K562 (cell line): ENCODE measurements around the gene EFNA5. TPM values are rescaled to one million over a fixed set of nuclear protein-coding genes. Genes with fewer than 3 reads are reported as not detected.

Experiments used
- ATAC-seq: fragments of 200-7000 bp; cut with Tn5 transposase; 3 replicates; pipeline ENCODE4 v1.9.1; 2020; ENCODE audit warnings: moderate library complexity
- BruUV-seq: library from RNA; stranded (reverse); fragments of 400-500 nt; replicated peaks from 2 replicates; lab custom pipeline; 2021; lab: Mats Ljungman, UMichigan
- CTCF ChIA-PET: fragments of 300-600 bp; formaldehyde crosslinking; extraction: SDS; loops from one replicate; lab custom pipeline; 2021; ENCODE audit warnings: low intra/inter-chr PET ratio; lab: Yijun Ruan, JAX
- POLR2A ChIA-PET: fragments of 300-600, 350-650 bp; sonication (Branson Sonifier 250); formaldehyde crosslinking; extraction: SDS; loops from one replicate; lab custom pipeline; 2021; ENCODE audit warnings: antibody characterized with exemption, inconsistent platforms; lab: Yijun Ruan, JAX
- DNase-seq, 4 experiments: peaks; one replicate each; pipeline versions ENCODE4 v3.0.0 to v3.0.0-alpha.2; 2011 to 2018; ENCODE audit warnings: low spot score in 3 of 4, mixed read lengths in 3 of 4; ENCODE audit errors: extremely low read depth in 1 of 4
- FAIRE-seq: peaks from 2 replicates; lab custom pipeline; 2011; peaks lifted over from hg19 to GRCh38; lab: Jason Lieb, UNC
- H2AFZ ChIP-seq: 2 replicates; pipeline ENCODE4 v1.6.0; 2011; ENCODE audit warnings: low read depth, low read length, control low read depth, inconsistent platforms
- H3K27ac ChIP-seq: fragments of 200-600 bp; 3 replicates; pipeline ENCODE4 v1.8.0; 2011; ENCODE audit warnings: low read depth, mild to moderate bottlenecking, control low read depth, inconsistent platforms, low read length, moderate library complexity, mixed read lengths; ENCODE audit errors: extremely low read depth
- H3K27me3 ChIP-seq, 2 experiments: fragments of 300-600 bp in 1 of 2; 2 replicates in 1 of 2; 3 replicates in 1 of 2; pipeline versions ENCODE4 v1.6.0 to v1.8.0; 2011; ENCODE audit warnings: inconsistent platforms in 2 of 2, low read length in 2 of 2, mild to moderate bottlenecking in 1 of 2, mixed read lengths in 1 of 2, moderate library complexity in 1 of 2; ENCODE audit not compliant: control insufficient read depth in 2 of 2, insufficient read depth in 2 of 2
- H3K36me3 ChIP-seq: fragments of 300-600 bp; 3 replicates; pipeline ENCODE4 v1.8.0; 2011; ENCODE audit warnings: mild to moderate bottlenecking, low read length, inconsistent platforms; ENCODE audit not compliant: control insufficient read depth, insufficient read depth
- H3K4me1 ChIP-seq, 2 experiments: fragments of 200-600 bp in 1 of 2; replicated peaks in 1 of 2; 2 replicates in 1 of 2; 3 replicates in 1 of 2; pipeline versions ENCODE4 v1.5.1 to v1.8.0; 2011; ENCODE audit warnings: inconsistent platforms in 2 of 2, low read length in 2 of 2, mild to moderate bottlenecking in 1 of 2, mixed read lengths in 1 of 2, moderate library complexity in 1 of 2; ENCODE audit not compliant: control insufficient read depth in 2 of 2, insufficient read depth in 2 of 2
- H3K4me2 ChIP-seq: 2 replicates; pipeline ENCODE4 v1.6.1; 2011; ENCODE audit warnings: low read length, control low read depth, inconsistent platforms, mixed read lengths; ENCODE audit not compliant: insufficient read depth
- H3K4me3 ChIP-seq: fragments of 200-600 bp; sonication (generic), shearing (Covaris generic); 2 replicates; pipeline ENCODE4 v1.5.1; 2016; ENCODE audit warnings: control low read depth, inconsistent platforms
- H3K79me2 ChIP-seq: fragments of 200-600 bp; 3 replicates; pipeline ENCODE4 v1.8.0; 2011; ENCODE audit warnings: low read length, inconsistent platforms; ENCODE audit not compliant: control insufficient read depth, insufficient read depth
- H3K9ac ChIP-seq, 2 experiments: 2 replicates each; pipeline versions ENCODE4 v1.6.0 to v1.6.1; 2011; ENCODE audit warnings: low read depth in 2 of 2, low read length in 2 of 2, control low read depth in 1 of 2, inconsistent platforms in 1 of 2, mild to moderate bottlenecking in 1 of 2, mixed read lengths in 1 of 2; ENCODE audit not compliant: insufficient read depth in 1 of 2
- H3K9me1 ChIP-seq: one replicate; pipeline ENCODE4 v1.6.0; 2011; ENCODE audit warnings: inconsistent platforms, mild to moderate bottlenecking, low read length, moderate library complexity; ENCODE audit not compliant: control insufficient read depth, insufficient read depth
- H3K9me3 ChIP-seq: replicated peaks from 2 replicates; pipeline ENCODE4 v1.5.1; 2011; ENCODE audit warnings: low read depth, low read length, inconsistent platforms; ENCODE audit not compliant: control insufficient read depth, insufficient read depth
- H4K20me1 ChIP-seq: replicated peaks from 2 replicates; pipeline ENCODE4 v1.6.1; 2011; ENCODE audit warnings: low read length, inconsistent platforms, mixed read lengths; ENCODE audit not compliant: control insufficient read depth, insufficient read depth
- ADNP ChIP-seq: fragments of 200-800 bp; sonication (Bioruptor generic); IDR thresholded peaks from 2 replicates; pipeline ENCODE4 v1.6.1; 2016; ENCODE audit warnings: missing genetic modification characterization, missing compliant biosample characterization
- FOXM1 ChIP-seq, 2 experiments: fragments of 450-650 bp in 1 of 2; sonication (generic) in 1 of 2; formaldehyde crosslinking in 1 of 2; IDR thresholded peaks; 2 replicates each; pipeline versions ENCODE4 v1.6.1 to v1.9.0; 2017 to 2022; ENCODE audit warnings: low read depth in 2 of 2, mild to moderate bottlenecking in 2 of 2, missing genetic modification reagents in 1 of 2, moderate library complexity in 1 of 2
- MYC ChIP-seq, 2 experiments: fragments of 250-450 bp in 1 of 2; sonication (Bioruptor Pico) in 1 of 2; IDR thresholded peaks; 2 replicates each; pipeline versions ENCODE4 v1.5.1 to v1.6.1; 2012 to 2021; ENCODE audit warnings: low read depth in 2 of 2, borderline replicate concordance in 1 of 2, improper control_type of control experiment in 1 of 2, low read length in 1 of 2, mild to moderate bottlenecking in 1 of 2, moderate library complexity in 1 of 2
- NFIX ChIP-seq: fragments of 250-450 bp; sonication (Bioruptor Pico); IDR thresholded peaks from 2 replicates; pipeline ENCODE4 v1.4.0; 2020; ENCODE audit warnings: low read depth, mild to moderate bottlenecking, moderate library complexity
- SMAD1 ChIP-seq: fragments of 150-350 bp; IDR thresholded peaks from 2 replicates; pipeline ENCODE4 v1.6.1; 2014; ENCODE audit warnings: low read length, low read depth; ENCODE audit not compliant: partially characterized antibody
- TCF3 ChIP-seq: sonication (generic); formaldehyde crosslinking; IDR thresholded peaks from 2 replicates; pipeline ENCODE4 v1.4.0; 2020; ENCODE audit warnings: mild to moderate bottlenecking, missing genetic modification reagents
- ZNF12 ChIP-seq: sonication (generic); formaldehyde crosslinking; IDR thresholded peaks from 2 replicates; pipeline ENCODE4 v1.4.0; 2020; ENCODE audit warnings: mild to moderate bottlenecking, missing genetic modification reagents
- ZNF589 ChIP-seq: fragments of 200-800 bp; sonication (Bioruptor generic); IDR thresholded peaks from 2 replicates; pipeline ENCODE4 v1.6.1; 2016; ENCODE audit warnings: low read depth, missing genetic modification characterization, missing compliant biosample characterization
- ZNF77 ChIP-seq: fragments of 250-450 bp; sonication (Bioruptor Pico); IDR thresholded peaks from 2 replicates; pipeline ENCODE4 v1.5.0; 2020
- WGBS: fragments of 100-300 bp; shearing (Covaris generic); methylation state at CpG from one replicate; pipeline ENCODE4 v1.1.6; 2016; ENCODE audit warnings: low coverage, mixed read lengths; ENCODE audit not compliant: insufficient coverage; ENCODE audit errors: missing lambda C conversion rate; 5-methylcytosine and 5-hydroxymethylcytosine counted together
- in situ Hi-C: fragments of 300-500 bp; cut with MboI; formaldehyde crosslinking; loops from 4 replicates; pipeline ENCODE4 v1.15.0; 2018; ENCODE audit warnings: inconsistent platforms, mixed read lengths
- intact Hi-C: fragments of 100-400 bp; cut with micrococcal nuclease; formaldehyde crosslinking; loops from 2 replicates; pipeline ENCODE4 v1.14.2; 2022
- polyA plus RNA-seq, 8 experiments: library from polyadenylated mRNA; depleted of rRNA in 4 of 8; stranded (reverse) in 5 of 8; unstranded in 3 of 8; fragments of >200 nt; fragmentation: Nextera tagmentation in 2 of 8; fragmentation: Illumina TruSeq in 1 of 8; extraction: Ambion mirVana in 2 of 8; extraction: Trizol in 1 of 8; gene quantifications; 2 replicates each; pipeline versions ENCODE4 v1.2.1 to v1.2.3, GENCODE V29; 2011 to 2014; ENCODE audit warnings: inconsistent platforms in 1 of 8, missing spikeins in 1 of 8
- total RNA-seq, 7 experiments: library from RNA; depleted of rRNA in 6 of 7; stranded (reverse); fragments of >200 nt in 6 of 7; fragmentation: Illumina TruSeq in 2 of 7; extraction: Trizol in 2 of 7; gene quantifications; 2 replicates each; pipeline versions ENCODE4 v1.2.1 to v1.2.3, GENCODE V29; 2011 to 2021; ENCODE audit warnings: low replicate concordance in 1 of 7
- TF ChIP-seq, protein P1 (sequence below): fragments of 250-450 bp; sonication (Bioruptor Pico); IDR thresholded peaks from 2 replicates; pipeline ENCODE4 v1.4.0; 2020; ENCODE audit warnings: mild to moderate bottlenecking, moderate library complexity
- TF ChIP-seq, protein P2 (sequence below), 2 experiments: IDR thresholded peaks; 2 replicates each; pipeline ENCODE4 v1.6.1; 2012; ENCODE audit warnings: improper control_type of control experiment in 2 of 2, low read depth in 2 of 2, low read length in 2 of 2, borderline replicate concordance in 1 of 2
- TF ChIP-seq, protein P3 (sequence below): fragments of 250-450 bp; sonication (Bioruptor Pico); IDR thresholded peaks from 2 replicates; pipeline ENCODE4 v1.8.0; 2022; ENCODE audit warnings: inconsistent platforms

EFNA5 gene
- total and polyA plus RNA-seq, 9 of the 15 experiments (the other 6 are each of a cell fraction or from before 2014, with no cell fraction given) = 0.20 TPM; not detected in 8

DNA sequence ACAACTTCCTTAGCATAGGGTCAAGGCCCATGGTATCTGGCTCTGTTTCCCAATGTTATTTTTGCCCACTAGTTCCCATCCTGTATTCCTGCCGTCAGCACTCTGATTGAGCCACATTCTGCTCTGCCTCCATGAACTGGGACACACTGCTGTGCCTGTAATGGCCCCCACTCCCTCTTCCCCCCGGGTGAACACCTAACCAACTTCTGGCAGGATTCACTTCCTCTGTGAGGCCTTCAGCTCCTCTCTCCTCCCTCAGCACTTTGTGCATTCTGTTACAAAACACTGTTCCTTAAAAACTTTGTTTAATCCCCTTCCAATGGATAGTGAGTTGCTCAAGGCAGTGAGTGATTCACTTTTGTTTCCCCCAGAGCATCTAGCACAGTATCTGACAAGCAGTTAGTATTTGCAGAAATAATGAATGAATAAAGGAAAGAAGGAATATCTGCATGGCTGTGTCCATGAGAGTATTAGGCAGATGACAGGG lies 183.6 kb downstream of the EFNA5 start:
- H3K9me1 ChIP-seq = no peaks in the 10 kb centered on the region
- no peaks in the 10 kb centered on the region for H3K79me2 ChIP-seq
- H2AFZ ChIP-seq = no peak overlapping the region
- H3K27ac ChIP-seq = no peak overlapping the region
- no peak overlapping the region for H3K9ac ChIP-seq
- H3K4me1 ChIP-seq = no peaks in the 10 kb centered on the region
- POLR2A ChIA-PET = no interaction called here
- H3K27me3 ChIP-seq = no peaks in the 10 kb centered on the region
- intact Hi-C loops = no loop called here
- in situ Hi-C loops = no loop called here
- DNase-seq (no peak), ATAC-seq (no peak)
- H4K20me1 ChIP-seq = no peaks in the 10 kb centered on the region
- H3K9me3 ChIP-seq = no peaks in the 10 kb centered on the region
- BruUV-seq = no TSS peak
- no peak overlapping the region for H3K4me3 ChIP-seq
- TF ChIP-seq, protein P1, sequence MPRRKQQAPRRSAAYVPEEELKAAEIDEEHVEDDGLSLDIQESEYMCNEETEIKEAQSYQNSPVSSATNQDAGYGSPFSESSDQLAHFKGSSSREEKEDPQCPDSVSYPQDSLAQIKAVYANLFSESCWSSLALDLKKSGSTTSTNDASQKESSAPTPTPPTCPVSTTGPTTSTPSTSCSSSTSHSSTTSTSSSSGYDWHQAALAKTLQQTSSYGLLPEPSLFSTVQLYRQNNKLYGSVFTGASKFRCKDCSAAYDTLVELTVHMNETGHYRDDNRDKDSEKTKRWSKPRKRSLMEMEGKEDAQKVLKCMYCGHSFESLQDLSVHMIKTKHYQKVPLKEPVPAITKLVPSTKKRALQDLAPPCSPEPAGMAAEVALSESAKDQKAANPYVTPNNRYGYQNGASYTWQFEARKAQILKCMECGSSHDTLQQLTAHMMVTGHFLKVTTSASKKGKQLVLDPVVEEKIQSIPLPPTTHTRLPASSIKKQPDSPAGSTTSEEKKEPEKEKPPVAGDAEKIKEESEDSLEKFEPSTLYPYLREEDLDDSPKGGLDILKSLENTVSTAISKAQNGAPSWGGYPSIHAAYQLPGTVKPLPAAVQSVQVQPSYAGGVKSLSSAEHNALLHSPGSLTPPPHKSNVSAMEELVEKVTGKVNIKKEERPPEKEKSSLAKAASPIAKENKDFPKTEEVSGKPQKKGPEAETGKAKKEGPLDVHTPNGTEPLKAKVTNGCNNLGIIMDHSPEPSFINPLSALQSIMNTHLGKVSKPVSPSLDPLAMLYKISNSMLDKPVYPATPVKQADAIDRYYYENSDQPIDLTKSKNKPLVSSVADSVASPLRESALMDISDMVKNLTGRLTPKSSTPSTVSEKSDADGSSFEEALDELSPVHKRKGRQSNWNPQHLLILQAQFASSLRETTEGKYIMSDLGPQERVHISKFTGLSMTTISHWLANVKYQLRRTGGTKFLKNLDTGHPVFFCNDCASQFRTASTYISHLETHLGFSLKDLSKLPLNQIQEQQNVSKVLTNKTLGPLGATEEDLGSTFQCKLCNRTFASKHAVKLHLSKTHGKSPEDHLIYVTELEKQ = no peak
- TF ChIP-seq NFIX (CRISPR knock-in tag) = no peak
- TF ChIP-seq MYC (IDR thresholded peaks at IDR 0.05; ENCODE audit: low read depth, low read length) = no peak
- no peak for TF ChIP-seq MYC (CRISPR knock-in tag; IDR thresholded peaks at IDR 0.05; ENCODE audit: borderline replicate concordance, low read depth)
- no peak for TF ChIP-seq TCF3 (CRISPR knock-in tag)
- no peak for TF ChIP-seq ZNF77
- TF ChIP-seq, protein P2, sequence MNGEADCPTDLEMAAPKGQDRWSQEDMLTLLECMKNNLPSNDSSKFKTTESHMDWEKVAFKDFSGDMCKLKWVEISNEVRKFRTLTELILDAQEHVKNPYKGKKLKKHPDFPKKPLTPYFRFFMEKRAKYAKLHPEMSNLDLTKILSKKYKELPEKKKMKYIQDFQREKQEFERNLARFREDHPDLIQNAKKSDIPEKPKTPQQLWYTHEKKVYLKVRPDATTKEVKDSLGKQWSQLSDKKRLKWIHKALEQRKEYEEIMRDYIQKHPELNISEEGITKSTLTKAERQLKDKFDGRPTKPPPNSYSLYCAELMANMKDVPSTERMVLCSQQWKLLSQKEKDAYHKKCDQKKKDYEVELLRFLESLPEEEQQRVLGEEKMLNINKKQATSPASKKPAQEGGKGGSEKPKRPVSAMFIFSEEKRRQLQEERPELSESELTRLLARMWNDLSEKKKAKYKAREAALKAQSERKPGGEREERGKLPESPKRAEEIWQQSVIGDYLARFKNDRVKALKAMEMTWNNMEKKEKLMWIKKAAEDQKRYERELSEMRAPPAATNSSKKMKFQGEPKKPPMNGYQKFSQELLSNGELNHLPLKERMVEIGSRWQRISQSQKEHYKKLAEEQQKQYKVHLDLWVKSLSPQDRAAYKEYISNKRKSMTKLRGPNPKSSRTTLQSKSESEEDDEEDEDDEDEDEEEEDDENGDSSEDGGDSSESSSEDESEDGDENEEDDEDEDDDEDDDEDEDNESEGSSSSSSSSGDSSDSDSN (IDR thresholded peaks at IDR 0.05; ENCODE audit: borderline replicate concordance in 1 of 2, low read depth in 2 of 2, low read length in 2 of 2) = no peak
- TF ChIP-seq ZNF589 = no peak
- TF ChIP-seq ADNP = no peak
- TF ChIP-seq SMAD1 = no peak
- TF ChIP-seq, protein P3, sequence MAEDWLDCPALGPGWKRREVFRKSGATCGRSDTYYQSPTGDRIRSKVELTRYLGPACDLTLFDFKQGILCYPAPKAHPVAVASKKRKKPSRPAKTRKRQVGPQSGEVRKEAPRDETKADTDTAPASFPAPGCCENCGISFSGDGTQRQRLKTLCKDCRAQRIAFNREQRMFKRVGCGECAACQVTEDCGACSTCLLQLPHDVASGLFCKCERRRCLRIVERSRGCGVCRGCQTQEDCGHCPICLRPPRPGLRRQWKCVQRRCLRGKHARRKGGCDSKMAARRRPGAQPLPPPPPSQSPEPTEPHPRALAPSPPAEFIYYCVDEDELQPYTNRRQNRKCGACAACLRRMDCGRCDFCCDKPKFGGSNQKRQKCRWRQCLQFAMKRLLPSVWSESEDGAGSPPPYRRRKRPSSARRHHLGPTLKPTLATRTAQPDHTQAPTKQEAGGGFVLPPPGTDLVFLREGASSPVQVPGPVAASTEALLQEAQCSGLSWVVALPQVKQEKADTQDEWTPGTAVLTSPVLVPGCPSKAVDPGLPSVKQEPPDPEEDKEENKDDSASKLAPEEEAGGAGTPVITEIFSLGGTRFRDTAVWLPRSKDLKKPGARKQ (CRISPR knock-in tag) = no peak
- no peak for TF ChIP-seq FOXM1 (IDR thresholded peaks at IDR 0.05; ENCODE audit: low read depth)
- TF ChIP-seq FOXM1 (CRISPR knock-in tag; IDR thresholded peaks at IDR 0.05; ENCODE audit: low read depth) = no peak
- no peak for TF ChIP-seq ZNF12 (CRISPR knock-in tag)
- TF ChIP-seq, all 486 proteins: peak for 0
- CTCF ChIA-PET = no interaction called here
- no peak overlapping the region for H3K4me2 ChIP-seq
- H3K36me3 ChIP-seq = no peaks in the 10 kb centered on the region
- no peak for FAIRE-seq
- 0% methylated on average over 1 of the region's 2 CpGs for WGBS
